Activated CD4-positive, alpha-beta T cell treated with anti-CD3 and anti-CD28 coated beads, Interleukin-2, amount 10 ng/mL, durations not matched to agents 24 days and 14 days (primary cell): ENCODE measurements around the gene DHRS9. TPM values are rescaled to one million over a fixed set of nuclear protein-coding genes. Genes with fewer than 3 reads are reported as not detected.

Source experiments
- DNase-seq: peaks from one replicate; pipeline ENCODE4 v3.0.0; 2022
- H3K27ac Mint-ChIP-seq: one replicate; pipeline ENCODE4 v1.8.0; 2022; ENCODE audit warnings: mild to moderate bottlenecking, mixed read lengths
- H3K27me3 Mint-ChIP-seq: one replicate; pipeline ENCODE4 v1.8.0; 2022; ENCODE audit warnings: mixed read lengths
- H3K36me3 Mint-ChIP-seq: one replicate; pipeline ENCODE4 v1.8.0; 2022; ENCODE audit warnings: low read depth, mild to moderate bottlenecking, mixed read lengths
- H3K4me1 Mint-ChIP-seq: one replicate; pipeline ENCODE4 v1.8.0; 2021; ENCODE audit warnings: mixed read lengths
- H3K4me3 Mint-ChIP-seq: one replicate; pipeline ENCODE4 v1.8.0; 2022; ENCODE audit warnings: mild to moderate bottlenecking, moderate library complexity, mixed read lengths
- H3K9me3 Mint-ChIP-seq: one replicate; pipeline ENCODE4 v1.8.0; 2021; ENCODE audit warnings: mixed read lengths
- intact Hi-C: fragments of 100-400 bp; cut with micrococcal nuclease; formaldehyde crosslinking; loops from one replicate; pipeline ENCODE4 v1.15.1; 2023
- total RNA-seq: library from RNA; stranded (reverse); gene quantifications from 2 replicates; pipeline ENCODE4 v1.2.3, GENCODE V29; 2022

Gene DHRS9
- total RNA-seq, 1 donor from 2014 or later = 4.5 TPM

GRCh38 chr2:169073211-169073962 lies 4.0 kb downstream of the DHRS9 start:
- Mint-ChIP-seq H3K27me3 (no peaks in the 10 kb centered on the region), H3K9me3 (peaks cover 3% of the 10 kb centered on the region), H3K4me3 (peak overlapping the region; percentile 22), H3K4me1 (peaks cover 29% of the 10 kb centered on the region), H3K27ac (peak overlapping the region; percentile 89), H3K36me3 (peaks cover 4% of the 10 kb centered on the region)
- no peak for DNase-seq
- intact Hi-C loops = loop anchor here (2.0 to 5.0 kb wide), 4 partner anchors 34 to 641 kb away; no protein-coding TSS in a partner anchor

GRCh38 chr2:169073963-169074751 lies 4.8 kb downstream of the DHRS9 start:
- Mint-ChIP-seq H3K4me3 (peak overlapping the region; percentile 22), H3K27me3 (no peaks in the 10 kb centered on the region), H3K9me3 (peaks cover 3% of the 10 kb centered on the region), H3K27ac (peak overlapping the region; percentile 89), H3K4me1 (peaks cover 26% of the 10 kb centered on the region), H3K36me3 (peaks cover 4% of the 10 kb centered on the region)
- intact Hi-C loops = loop anchor here (2.0 to 5.0 kb wide), 4 partner anchors 33 to 641 kb away; no protein-coding TSS in a partner anchor
- no peak for DNase-seq

GRCh38 chr2:169077674-169078240 lies 8.4 kb downstream of the DHRS9 start:
- DNase-seq = no peak
- Mint-ChIP-seq H3K36me3 (peaks cover 2% of the 10 kb centered on the region), H3K4me1 (peaks cover 11% of the 10 kb centered on the region), H3K27ac (no peak overlapping the region), H3K27me3 (no peaks in the 10 kb centered on the region), H3K9me3 (peaks cover 3% of the 10 kb centered on the region), H3K4me3 (no peak overlapping the region)
- intact Hi-C loops = no loop called here

GRCh38 chr2:169080250-169081069 lies 11.1 kb downstream of the DHRS9 start:
- H3K27me3 Mint-ChIP-seq = no peaks in the 10 kb centered on the region
- no peak overlapping the region for H3K27ac Mint-ChIP-seq
- H3K4me1 Mint-ChIP-seq = peaks cover 2% of the 10 kb centered on the region
- H3K9me3 Mint-ChIP-seq = peaks cover 6% of the 10 kb centered on the region
- no peaks in the 10 kb centered on the region for H3K36me3 Mint-ChIP-seq
- no peak for DNase-seq
- intact Hi-C loops = no loop called here
- H3K4me3 Mint-ChIP-seq = no peak overlapping the region

GRCh38 chr2:169081551-169081950 lies 12.2 kb downstream of the DHRS9 start:
- H3K27me3 Mint-ChIP-seq = peaks cover 5% of the 10 kb centered on the region
- peaks cover 5% of the 10 kb centered on the region for H3K36me3 Mint-ChIP-seq
- DNase-seq = no peak
- H3K27ac Mint-ChIP-seq = no peak overlapping the region
- H3K4me3 Mint-ChIP-seq = no peak overlapping the region
- H3K4me1 Mint-ChIP-seq = peaks cover 2% of the 10 kb centered on the region
- peaks cover 13% of the 10 kb centered on the region for H3K9me3 Mint-ChIP-seq
- intact Hi-C loops = no loop called here

GRCh38 chr2:169082995-169083394 lies 13.6 kb downstream of the DHRS9 start:
- Mint-ChIP-seq H3K27me3 (peaks cover 5% of the 10 kb centered on the region), H3K4me1 (peaks cover 2% of the 10 kb centered on the region), H3K27ac (no peak overlapping the region), H3K36me3 (peaks cover 5% of the 10 kb centered on the region), H3K4me3 (no peak overlapping the region), H3K9me3 (peaks cover 16% of the 10 kb centered on the region)
- DNase-seq = no peak
- intact Hi-C loops = no loop called here

- intact Hi-C loops = no loop called here
- Mint-ChIP-seq H3K4me1 (peaks cover 2% of the 10 kb centered on the region), H3K9me3 (peaks cover 16% of the 10 kb centered on the region), H3K4me3 (no peak overlapping the region), H3K27me3 (peaks cover 5% of the 10 kb centered on the region), H3K36me3 (peaks cover 5% of the 10 kb centered on the region), H3K27ac (no peak overlapping the region)
- no peak for DNase-seq
These were observed 17.6 kb downstream of the DHRS9 start for GRCh38 chr2:169086893-169087467.

GRCh38 chr2:169087757-169088379 lies 18.5 kb downstream of the DHRS9 start:
- H3K4me1 Mint-ChIP-seq = peaks cover 2% of the 10 kb centered on the region
- H3K9me3 Mint-ChIP-seq = peaks cover 16% of the 10 kb centered on the region
- no peak overlapping the region for H3K4me3 Mint-ChIP-seq
- H3K36me3 Mint-ChIP-seq = peaks cover 7% of the 10 kb centered on the region
- H3K27ac Mint-ChIP-seq = no peak overlapping the region
- peaks cover 5% of the 10 kb centered on the region for H3K27me3 Mint-ChIP-seq
- DNase-seq = no peak
- intact Hi-C loops = no loop called here

GRCh38 chr2:169089182-169089581 lies 19.8 kb downstream of the DHRS9 start:
- H3K4me3 Mint-ChIP-seq = no peak overlapping the region
- intact Hi-C loops = no loop called here
- H3K27ac Mint-ChIP-seq = no peak overlapping the region
- H3K27me3 Mint-ChIP-seq = peaks cover 5% of the 10 kb centered on the region
- peaks cover 2% of the 10 kb centered on the region for H3K4me1 Mint-ChIP-seq
- peaks cover 16% of the 10 kb centered on the region for H3K9me3 Mint-ChIP-seq
- peaks cover 7% of the 10 kb centered on the region for H3K36me3 Mint-ChIP-seq
- no peak for DNase-seq

- H3K4me3 Mint-ChIP-seq = no peak overlapping the region
- no peak for DNase-seq
- H3K36me3 Mint-ChIP-seq = peaks cover 7% of the 10 kb centered on the region
- peaks cover 12% of the 10 kb centered on the region for H3K9me3 Mint-ChIP-seq
- peaks cover 5% of the 10 kb centered on the region for H3K27me3 Mint-ChIP-seq
- intact Hi-C loops = no loop called here
- H3K4me1 Mint-ChIP-seq = peaks cover 7% of the 10 kb centered on the region
- no peak overlapping the region for H3K27ac Mint-ChIP-seq
These were observed 20.9 kb downstream of the DHRS9 start for GRCh38 chr2:169090133-169090820.

GRCh38 chr2:169091256-169091655 lies 21.9 kb downstream of the DHRS9 start:
- H3K27me3 Mint-ChIP-seq = no peaks in the 10 kb centered on the region
- intact Hi-C loops = no loop called here
- no peak for DNase-seq
- H3K36me3 Mint-ChIP-seq = peaks cover 2% of the 10 kb centered on the region
- H3K9me3 Mint-ChIP-seq = peaks cover 6% of the 10 kb centered on the region
- H3K27ac Mint-ChIP-seq = no peak overlapping the region
- no peak overlapping the region for H3K4me3 Mint-ChIP-seq
- peaks cover 17% of the 10 kb centered on the region for H3K4me1 Mint-ChIP-seq

GRCh38 chr2:169091761-169092519 lies 22.6 kb downstream of the DHRS9 start:
- Mint-ChIP-seq H3K9me3 (no peaks in the 10 kb centered on the region), H3K27me3 (no peaks in the 10 kb centered on the region), H3K4me3 (no peak overlapping the region), H3K27ac (no peak overlapping the region), H3K4me1 (peaks cover 21% of the 10 kb centered on the region), H3K36me3 (peaks cover 2% of the 10 kb centered on the region)
- intact Hi-C loops = no loop called here
- DNase-seq = no peak
